HS-5 (cell line): ENCODE measurements around the gene HNRNPF.
"Not testable (repeated sequence)": the region's sequence is repeated elsewhere in the genome, so short reads cannot be mapped to it uniquely, and the experiment has no call there.

ENCODE experiments used
- DNase-seq: peaks from one replicate; pipeline ENCODE4 v3.0.0-alpha.2; 2012; ENCODE audit warnings: low read depth

Gene HNRNPF

DNA sequence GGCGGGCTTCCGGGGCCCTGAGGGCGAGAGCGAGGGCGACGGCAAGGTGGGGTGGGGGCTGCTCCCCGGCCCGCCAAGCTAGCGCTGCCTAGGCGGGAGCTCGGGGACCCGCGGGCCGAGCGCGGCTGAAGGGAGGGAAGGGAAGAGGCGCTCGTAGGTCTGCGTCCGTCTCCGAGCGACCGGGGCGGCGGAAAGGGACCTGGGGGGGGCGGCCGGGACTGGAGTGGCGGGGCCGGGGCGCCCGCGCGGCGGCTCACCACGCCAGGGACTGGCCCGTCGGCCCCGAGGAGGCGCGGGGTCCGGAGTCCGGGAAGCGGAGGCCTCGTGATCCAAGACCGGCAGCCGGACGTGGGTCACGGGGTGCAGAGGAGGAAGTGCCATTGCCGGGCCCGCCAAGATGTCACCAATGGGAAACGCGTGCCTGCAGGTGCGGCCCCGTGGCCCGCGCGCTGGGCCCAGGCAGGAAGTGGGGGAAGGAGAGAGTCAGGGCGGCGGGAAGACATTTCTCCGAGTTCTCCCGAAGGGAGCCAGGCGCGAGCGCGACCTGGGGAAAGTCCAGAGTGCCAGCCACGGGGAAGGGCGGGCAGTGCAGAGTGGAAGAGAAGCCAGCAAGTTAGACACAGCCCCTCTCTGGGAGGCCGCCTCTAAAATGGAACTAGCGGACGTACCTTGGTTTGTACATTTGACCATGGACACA, 11.9 kb downstream of the HNRNPF start:
- DNase-seq: peak; percentile 71

DNA sequence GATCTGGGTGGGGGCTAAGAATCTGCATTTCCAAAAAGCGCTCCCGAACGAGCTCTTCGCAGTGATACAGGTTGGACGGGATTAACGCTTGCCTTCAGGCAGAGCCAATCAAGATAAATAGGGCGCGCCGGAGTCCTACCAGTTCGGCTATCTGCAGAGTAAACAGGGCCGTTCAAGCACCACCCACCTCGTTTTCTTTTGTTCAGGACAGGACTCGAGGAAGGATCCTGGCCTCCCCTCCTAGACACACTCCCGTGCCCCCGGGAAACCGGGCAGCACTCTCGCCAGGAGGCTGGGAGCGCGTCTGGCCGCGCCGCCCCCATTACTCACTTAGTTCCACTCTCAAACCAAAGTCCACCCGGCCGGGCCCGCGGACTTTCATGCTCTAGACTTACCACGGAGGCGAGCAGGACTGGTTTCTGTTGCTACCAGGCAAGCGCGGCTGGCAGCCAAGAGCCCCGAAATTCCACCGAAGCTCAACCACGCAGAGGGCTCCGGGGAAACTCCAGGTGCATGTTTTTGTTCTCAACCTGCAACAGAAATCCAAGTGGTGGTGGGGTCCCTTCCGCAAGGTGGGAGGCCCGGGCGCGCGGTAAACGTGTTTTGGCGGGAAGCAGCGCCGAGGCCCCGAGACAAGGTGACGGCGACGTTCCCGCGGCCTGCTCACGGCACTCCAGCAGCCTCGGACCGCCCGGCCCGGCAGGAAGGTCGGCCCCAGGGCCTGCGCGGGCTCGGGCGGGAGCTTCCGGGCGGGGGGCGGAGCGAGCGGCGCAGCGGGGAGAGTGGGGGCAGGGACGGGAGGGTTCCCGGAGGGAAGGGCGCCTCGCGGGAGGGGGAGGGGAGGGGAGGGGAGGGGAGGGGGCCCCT, 12.7 kb downstream of the HNRNPF start:
- no peak for DNase-seq

DNA sequence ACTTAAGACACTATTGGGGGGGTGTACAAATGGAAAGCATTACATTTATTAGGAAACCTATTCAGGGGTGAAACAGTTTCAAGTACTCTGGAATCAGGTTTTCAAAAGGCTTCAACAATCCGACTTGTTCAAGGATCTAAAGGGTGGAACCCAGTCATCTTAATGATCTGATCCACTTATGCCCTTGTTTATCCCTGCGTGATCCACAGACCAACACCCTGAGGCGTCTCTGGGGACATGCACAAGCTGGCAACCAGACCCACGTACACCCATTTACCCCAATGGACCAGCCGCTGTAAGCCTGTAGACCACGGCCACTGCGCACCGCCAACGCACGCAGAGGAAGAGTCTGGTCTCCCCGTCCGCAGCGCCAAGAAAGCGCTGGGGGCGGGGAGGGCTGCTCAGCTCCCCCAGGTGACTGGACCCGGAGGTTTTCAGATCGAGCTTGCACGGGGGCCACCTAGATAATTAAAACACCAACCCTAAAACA, 13.4 kb downstream of the HNRNPF start:
- no peak for DNase-seq

DNA sequence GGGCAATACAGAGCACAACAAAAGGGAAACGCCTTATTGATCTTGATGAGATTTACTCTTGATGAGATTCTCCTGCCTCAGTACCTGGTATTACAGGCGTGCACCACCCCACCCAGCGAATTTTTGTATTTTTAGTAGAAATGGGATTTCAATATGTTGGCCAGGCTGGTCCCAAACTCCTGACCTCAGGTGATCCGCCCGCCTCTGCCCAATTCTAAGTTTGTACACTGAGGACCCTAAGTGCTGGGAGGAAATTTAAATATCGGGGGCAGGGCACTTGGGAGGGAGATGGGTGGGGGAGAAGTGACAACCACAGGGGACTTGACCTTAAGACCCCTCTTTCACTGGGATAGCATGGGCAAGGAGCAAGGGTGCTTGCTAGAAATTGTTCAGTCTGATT, 14.1 kb downstream of the HNRNPF start:
- no peak for DNase-seq

DNA sequence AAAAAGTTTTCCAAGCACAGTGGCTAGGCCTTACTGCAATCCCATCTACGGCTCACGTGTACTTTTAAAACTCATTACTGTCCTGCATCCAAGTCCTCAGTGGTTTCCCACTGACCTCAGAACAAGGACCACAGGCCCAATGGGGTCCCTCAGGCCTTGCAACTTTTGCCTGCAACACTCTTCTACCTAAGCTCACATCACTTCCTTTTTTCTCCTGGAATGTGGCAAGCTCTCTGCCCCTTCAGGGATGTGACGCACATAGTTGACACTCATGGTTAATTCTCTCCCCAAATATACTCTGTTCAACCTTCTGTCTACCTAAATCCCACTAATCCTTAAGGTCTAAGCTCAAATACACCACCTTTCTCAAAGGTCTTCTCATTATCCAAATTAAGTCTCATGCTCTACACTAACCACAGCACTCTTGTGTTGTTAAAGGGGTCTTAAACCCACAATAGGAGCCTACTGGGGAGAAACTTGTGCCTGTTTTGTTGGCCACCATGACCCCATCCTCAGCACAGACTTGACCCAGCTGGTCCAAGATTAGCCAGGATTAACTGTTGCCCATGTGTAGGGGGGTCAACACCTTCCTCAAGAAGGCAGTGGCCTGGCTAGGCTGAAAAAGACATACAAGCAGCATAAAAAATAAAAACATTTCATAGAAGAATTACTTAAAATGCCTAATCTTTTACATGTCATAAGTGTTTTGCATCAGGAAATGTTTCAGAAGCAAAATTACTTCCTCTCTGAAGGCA, 15.2 kb downstream of the HNRNPF start:
- no peak for DNase-seq

DNA sequence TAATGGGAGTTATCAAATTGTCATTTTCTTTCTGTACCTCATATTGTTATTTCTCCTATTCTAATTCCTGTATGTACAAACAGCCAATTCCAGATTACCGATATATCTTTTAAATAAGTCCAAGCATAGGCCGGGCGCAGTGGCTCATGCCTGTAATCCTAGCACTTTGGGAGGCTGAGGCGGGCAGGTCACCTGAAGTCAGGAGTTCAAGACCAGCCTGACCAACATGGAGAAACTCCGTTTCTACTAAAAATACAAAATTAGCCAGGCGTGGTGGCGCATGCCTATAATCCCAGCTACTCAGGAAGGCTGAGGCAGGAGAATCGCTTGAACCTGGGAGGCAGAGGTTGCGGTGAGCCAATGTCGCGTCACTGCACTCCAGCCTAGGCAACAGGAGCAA, 15.8 kb downstream of the HNRNPF start:
- DNase-seq: not testable (repeated sequence)

DNA sequence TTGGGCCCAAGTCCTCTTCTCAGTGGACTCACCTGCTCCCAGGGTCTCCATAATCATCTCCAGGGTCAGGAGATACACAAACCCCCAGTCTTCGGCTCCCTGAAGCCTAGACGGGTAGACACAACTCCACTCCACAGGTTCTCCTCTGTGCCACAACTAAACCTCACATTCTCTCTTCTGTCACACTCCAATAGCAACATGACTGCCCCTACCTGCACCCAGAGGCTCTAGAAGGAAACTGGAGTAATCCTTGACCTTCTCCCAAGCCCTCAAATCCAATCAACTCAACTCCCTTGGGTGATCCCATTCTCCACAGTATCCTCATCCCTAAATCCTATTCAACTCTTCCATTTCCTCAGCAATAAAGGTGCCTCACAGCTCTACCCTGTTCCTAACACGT, 16.2 kb downstream of the HNRNPF start:
- DNase-seq: no peak

DNA sequence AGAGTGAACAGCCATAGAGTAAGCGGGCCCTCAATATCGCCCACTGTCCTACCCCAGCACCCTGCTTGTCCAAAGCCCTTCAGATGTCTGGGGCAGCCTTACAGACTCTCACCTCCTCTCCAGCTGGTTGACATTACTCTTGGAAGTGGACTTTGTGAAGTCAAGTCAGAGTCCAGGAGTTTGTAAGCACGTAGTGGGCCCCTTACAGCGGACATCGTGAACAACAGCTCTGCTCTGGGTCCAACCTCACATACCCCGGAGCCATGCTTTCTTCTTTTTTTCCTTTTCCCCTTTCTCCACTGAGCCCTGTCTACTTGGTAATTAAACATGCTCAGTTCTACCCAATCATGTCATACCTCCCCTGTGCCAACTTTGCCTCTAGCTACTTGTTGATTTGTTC, 17.5 kb downstream of the HNRNPF start:
- DNase-seq: no peak

DNA sequence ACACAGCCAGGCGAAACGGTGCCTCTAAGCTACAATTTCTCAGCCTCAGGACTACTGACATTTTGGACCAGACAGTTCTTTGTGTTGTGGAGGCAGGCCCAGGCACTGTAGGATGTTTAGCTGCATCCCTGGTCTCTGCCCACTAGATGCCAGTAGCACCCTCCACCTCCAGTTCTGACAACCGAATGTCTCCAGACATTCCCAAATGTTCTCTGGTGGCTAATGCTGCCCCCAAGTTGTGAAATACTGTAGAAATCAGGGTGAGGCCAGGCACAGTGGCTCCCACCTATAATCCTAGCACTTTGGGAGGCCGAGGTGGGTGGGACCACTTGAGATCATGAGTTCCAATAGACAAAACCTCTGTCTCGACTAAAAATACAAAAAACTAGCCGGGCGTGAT, 18.2 kb downstream of the HNRNPF start:
- DNase-seq: no peak

DNA sequence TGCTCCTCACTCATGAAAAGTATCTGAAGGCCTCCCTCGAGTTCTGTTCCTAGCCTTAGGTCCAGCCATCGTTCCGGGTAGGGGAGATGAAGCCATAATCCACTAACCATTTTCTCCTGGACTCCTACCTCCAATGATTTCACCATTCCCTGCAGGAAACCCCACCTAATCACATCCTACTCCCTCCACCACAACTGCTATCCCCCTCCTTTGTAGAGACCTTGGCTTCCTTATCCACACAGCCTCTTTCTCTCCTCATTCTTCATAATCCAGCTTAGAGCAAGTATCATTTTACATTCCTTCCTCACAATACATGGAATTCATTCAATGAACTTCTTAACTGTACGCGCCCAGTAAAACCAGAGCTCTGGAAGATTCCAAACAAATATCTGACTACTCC, 18.7 kb downstream of the HNRNPF start:
- DNase-seq: no peak

DNA sequence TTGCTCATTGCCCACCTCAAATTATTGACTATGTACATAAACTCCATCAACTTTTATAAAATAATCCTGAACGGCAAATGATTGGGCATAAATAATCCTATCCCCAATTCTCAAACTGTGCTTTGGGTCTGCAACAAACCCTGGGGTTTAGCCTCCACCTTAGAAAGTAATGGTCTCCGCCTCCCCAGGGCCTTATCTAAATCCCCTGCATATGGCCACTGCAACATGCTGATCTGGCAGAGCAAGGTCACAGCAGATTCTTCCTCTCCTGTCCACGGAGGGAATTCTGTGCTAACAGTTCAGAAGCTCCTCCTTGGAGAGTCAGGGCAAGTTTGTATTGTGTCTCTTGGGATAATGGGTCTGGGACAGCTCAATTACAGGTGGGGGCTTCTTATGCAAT, 19.1 kb downstream of the HNRNPF start:
- no peak for DNase-seq

DNA sequence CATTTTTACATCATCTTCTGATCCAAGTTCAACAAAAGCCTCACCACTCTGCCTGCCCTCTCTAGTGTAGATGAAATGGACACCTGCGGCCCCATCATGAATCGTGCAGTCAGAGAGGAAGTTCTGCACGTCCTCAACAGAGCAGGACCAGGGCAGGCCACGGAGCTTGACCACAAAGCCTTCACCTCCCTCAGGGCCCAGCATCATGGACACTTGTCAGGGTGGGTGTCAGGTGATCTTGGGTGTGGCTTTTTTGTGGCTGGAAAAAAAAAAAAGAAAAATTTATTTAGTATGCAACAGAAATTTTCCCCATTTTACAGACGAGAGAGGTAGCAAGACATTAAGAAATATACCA, 21.3 kb downstream of the HNRNPF start:
- no peak for DNase-seq

DNA sequence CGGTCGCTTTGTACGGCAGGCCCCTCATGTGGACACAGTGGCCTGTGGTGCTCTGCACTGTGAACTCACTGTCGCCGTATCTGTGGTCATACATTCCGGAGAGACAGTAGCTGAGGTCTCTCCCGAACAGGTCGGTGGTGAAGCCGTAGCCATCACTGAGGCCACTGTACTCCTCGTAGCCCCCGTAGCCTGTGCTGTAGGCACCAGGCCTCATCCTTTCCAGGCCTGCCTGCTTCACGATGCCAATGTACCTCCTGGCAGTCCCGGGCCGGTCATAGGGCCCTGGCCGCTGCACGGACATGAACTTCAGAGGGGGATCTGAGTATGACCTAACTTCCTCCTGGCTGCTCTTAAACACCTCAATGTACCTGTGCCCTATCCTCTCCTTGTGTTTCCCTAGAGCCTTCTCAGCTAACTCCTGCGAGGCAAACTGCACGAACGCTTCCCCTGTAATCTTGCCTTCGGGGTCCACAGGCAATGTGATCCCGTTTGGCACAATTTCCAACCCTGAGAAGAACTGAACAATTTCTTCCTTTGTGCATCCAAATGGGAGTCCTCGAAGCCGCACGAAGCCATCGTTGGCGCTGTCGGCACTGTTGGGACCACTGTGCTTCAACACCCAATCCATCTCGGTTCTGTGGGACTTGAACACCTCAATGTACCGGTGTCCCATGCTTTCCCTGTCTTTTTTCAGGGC, 21.9 kb downstream of the HNRNPF start:
- DNase-seq: no peak

DNA sequence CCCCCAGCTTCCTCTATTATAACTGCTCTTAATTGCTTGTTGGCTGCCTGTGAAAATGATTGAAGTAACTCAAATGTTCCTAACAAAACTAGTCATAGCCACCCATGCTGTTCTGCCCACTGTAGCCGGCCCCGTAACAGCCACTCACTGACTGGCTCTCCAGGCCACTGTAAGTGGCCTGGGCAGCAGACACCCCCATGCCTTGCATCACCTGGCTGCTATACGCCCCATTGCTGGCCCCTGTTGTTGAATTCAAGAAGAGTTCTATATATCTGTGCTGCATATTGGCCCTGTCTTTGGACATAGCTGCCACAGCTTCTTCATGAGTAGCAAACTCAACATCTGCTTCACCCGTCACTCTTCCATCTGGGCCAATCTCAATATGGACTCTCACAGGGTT, 22.4 kb downstream of the HNRNPF start:
- no peak for DNase-seq

DNA sequence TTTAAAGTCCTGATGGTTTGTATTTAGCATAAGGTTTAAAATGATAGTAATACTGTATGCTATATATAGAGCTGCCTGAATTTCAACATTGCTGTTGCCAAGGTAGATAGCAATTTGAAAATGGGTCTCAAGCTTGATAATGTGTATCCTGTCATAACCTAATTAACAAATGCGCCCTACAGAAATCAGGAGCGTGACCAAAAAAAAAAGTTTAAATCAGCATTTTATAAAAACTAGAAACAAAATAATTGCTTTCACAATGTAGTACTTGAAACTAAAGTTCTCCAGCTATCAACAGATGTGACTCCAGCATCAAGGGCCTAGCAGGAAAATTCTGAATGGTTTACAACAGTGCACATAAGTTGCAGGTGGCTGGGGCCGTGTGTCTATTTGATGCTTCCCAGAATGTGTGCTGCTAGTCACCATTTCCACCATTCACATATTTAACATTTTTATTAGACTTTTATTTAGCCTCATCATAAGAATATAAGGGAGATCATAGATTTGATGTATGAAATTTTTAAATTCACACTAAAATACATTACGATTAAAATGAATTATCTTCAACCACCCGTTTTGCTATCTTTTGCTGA, 23.5 kb downstream of the HNRNPF start:
- no peak for DNase-seq

DNA sequence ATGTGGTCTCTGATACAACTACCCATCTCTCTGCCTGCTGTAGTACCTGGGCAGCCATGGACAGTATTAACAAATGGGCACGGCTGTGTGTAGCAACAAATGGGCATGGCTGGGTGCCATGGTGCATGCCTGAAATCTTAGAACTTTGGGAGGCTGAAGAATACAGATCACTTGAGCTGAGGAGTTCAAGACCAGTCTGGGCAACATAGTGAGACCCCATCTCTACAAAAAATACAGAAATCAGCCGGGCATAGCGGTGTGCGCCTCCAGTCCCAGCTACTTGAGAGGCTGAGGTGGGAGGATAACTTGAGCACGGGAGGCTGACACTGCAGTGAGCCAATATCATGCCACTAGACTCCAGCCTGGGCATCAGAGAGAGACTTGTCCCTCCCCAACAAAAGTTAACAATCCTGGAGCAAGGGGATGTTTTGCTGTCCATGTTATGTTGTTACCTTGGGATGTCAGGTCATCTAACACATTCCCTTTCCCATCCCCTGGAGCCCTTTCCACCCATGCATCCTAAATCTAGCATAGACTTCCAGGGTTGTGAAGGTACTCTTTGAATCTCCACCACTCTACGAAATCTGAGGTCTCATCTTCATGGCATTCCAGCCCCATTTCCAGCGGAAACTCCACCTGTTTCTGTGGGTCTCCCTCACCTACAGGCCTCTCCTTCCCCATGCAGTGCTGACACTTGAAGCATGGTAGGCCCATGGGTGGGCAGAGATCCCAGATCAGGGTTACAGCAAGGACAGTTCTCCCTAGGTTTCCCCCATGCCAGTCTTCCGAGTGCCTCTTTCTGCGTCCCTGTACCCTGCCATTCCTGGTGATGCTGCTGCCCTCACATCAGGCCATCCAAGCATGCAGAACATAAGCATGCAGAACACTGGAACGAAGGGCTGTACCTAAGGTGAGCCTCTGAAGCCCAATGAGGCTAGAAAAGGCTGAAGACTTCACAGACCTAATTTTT, 24.4 kb downstream of the HNRNPF start:
- no peak for DNase-seq

DNA sequence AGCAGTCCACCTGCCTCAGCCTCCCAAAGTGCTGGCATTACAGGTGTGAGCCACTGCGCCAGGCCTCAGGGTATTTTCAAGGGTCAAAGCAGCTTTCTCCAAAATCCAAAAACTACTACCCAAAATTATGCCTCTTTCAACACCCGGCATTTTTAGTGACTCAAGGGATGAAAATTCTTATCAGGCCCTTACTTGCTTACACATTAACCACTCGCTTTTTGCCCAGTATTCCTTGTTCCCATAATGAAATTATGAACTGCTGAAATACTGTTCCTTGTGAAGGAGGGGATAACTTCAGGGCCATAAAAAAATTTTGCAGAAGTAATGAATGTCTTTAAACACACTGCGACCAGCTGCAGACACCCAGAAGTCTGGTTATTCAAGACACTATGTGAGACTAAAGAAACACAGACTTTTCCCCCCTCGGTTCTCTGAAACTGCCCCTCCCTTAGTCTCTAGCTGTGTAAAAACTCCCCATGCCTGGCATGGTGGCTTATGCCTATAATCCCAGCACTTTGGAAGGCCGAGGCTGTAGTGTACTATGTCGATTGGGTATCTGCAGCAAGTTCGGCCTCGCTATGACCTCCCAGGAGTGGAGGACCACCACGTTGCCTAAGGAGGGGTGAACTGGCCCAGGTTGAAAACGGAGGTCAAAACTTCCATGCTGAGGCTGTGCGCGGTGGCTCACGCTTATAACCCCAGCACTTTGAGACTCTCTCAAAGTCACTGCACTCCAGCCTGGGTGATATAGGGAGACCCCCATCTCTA, 25.6 kb downstream of the HNRNPF start:
- DNase-seq: no peak

DNA sequence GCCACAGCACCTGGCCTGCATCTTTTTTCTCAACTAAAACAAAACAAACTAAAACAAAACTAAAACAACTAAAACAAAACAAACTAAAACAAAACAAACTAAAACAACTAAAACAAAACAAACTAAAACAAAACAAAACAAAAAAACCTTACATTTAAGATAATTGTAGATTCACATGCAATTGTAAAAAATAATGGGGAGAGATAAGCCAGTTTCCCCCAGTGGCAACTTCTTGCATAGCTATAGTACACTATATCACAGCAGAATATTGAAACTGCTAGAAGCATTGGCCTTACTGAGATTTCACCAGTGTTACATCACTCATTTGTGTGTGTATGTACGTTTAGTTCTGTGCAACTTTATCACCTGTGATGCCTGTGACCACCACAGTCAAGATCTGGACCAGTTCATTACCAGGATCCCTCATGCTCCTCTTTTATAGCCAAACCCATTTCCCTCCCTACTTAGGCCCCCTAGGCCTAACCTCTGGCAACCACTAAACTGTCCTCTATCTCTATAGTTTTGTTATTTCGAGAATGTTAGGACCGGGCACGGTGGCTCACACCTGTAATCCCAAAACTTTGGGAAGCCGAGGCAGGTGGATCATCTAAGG, 28.3 kb downstream of the HNRNPF start:
- no peak for DNase-seq

DNA sequence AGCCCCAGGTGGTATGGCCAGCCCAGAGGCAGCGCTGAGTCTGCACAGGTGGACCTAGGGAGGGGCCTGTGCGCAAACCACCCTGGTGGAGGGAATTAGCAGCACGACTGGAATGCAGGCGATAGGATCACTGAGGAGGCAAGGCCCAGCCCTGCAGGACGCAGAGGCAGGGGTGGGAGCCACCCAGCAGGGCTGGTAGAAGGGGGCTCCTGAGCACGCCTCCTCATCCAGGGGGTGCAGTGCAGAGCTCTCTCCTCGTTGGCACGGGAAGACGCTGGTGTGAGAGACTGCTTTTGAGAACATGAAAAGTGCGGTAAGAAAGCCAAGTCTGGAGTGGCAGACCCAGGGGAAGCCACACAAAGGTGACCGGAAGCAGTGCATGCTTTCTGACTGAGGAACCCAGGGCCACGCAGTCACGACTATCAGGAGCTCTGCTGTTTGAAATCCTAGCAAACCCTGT, 31.5 kb downstream of the HNRNPF start:
- DNase-seq: no peak
